Activated T-helper 1 cell treated with anti-CD3 and anti-CD28 coated beads, Interleukin-2, amount 50 U/mL, for 16 hours (primary cell): ENCODE data around the gene METTL25B.
"Not testable (repeated sequence)": the region's sequence is repeated elsewhere in the genome, so short reads cannot be mapped to it uniquely, and the experiment has no call there.

Experiments used
- DNase-seq, 2 donors: peaks; one replicate each; pipeline ENCODE4 v3.0.0-alpha.2; 2020; ENCODE audit warnings: low read depth in 1 of 2, low spot score in 1 of 2

METTL25B gene

DNA sequence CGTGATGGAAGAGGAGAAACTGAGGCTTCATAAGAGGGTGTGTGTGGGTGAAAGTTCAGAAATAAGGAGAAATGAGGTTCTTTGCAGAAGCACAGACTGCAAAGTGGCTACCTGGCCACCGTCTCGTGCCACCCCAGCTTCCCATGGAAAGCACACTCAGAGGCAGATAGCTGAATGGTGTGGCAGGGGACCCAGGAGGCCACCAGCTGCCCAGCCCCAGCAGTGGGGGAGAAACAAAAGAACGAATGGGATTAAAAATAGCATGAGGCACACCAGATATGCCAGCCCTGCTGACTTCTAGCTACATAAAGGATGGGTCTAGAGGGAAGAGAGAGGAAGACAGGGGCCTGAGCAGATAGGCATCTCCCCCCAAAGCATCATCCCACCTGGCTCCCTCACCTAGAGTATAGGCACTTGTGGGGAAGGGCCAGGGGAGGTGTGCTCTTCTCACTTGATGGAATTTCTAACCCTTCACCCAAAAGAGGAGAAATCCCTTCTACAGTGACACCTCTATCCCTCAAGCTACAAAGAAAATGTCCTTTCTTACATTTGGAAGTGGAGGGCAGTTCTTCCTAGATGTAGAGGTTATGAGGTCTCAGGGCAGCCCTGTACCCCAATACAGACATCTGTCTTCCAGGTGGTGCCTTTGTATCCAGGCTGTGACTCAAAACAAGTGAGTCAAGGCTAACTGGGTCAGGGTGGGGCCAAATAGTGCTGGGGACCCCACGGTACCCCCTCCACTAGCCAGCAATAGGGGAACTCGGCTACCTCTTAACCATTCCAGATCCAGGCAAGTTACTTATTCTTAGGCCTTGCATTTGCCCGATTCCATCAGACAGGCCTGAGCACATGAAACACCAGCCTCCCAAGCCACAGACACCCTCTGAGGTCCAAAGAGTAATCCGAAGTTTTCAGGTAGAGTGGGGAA is 19.7 kb downstream of the METTL25B start:
- DNase-seq, result no peak

DNA sequence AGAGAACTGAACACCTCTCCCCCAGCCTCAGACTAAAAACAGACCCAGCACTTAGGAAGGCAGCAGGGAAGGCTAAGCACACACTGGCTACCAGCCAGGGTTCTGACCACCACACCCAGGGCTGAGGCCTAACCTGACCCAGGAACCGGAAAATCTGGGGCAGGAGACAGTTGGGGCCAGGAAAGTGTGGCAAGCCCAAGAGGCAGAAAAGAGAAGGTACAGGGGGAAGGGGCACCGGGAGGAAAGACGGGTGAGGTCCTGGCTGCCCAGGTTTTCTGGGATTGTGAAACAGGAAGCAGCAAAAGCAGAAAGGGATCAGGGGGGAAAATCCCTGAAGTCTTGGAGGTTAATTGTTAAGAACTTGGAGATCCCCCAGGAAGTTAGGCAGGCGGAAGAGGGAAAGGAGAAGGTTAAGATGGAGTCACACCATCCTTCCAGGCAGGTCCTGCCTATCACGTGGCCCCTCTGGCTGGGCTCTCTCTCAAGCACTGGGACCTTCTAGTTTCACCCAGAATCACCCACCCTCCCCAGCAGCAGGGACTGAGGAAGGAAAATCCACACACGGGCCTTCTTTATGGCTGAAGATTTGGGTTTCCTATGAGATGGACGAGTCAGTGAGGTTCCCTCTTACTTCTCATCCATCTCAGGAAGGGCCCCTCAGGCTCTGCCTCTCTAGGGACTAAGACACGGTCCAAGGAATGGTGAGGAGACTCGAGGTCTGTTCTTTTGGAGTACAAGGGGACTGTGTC is 20.6 kb downstream of the METTL25B start:
- DNase-seq, result no peak

DNA sequence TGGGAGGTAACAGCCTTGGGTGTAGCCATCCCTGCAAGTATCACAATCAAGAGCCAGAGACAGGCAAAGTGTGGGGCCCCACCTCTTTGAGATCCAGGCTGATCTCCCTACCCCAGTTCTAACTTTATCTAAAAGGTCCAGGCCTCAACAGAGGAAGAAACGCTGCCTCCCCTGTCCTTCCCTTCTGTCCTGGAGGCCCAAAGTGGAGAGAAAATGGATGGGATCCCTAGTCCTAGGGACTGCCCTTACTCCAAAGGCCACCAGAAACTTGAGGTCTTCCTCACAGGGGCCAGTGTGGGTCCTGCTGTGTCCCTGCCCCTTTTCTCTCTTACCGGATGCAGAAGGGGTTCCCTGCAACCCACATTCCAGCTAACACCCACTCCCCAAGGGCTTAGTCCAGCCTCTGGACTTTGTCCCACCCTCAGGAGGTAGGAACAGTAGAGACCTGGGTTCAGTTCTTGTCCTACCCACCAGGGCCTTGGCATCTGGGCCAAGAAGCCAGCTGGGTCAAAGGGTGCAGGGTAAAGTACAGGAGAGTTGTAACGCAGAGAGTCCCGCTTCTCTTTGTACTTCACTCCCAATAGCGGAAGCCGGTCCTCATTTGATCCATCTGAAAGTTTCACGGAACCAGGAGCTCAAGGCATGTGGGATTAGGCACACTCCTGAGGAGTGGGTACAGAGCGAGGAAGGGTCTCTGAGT is 21.3 kb downstream of the METTL25B start:
- DNase-seq, result no peak

DNA sequence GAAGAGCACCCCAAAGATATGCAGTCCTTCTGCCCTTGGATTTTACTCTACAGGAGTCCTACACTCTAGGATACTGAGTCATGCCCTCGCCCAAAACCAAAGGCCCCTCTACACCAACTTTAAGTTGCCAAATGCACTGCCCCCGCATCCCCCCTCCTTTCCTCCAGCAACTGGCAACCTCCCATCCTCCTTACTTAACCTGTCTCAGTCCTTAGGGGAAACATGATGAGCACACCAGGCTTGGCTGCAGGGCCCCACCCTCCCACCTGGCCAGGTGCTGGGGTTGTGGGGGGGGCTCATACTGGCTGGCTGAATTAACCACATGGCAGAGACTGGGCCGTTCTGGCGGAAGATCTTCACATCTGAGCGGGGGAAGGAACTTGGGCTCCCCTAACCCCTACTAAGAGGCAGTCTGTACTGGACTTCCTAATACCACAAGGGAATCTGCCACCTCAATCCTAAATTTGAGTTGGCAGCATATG is 22.0 kb downstream of the METTL25B start:
- DNase-seq, result no peak

DNA sequence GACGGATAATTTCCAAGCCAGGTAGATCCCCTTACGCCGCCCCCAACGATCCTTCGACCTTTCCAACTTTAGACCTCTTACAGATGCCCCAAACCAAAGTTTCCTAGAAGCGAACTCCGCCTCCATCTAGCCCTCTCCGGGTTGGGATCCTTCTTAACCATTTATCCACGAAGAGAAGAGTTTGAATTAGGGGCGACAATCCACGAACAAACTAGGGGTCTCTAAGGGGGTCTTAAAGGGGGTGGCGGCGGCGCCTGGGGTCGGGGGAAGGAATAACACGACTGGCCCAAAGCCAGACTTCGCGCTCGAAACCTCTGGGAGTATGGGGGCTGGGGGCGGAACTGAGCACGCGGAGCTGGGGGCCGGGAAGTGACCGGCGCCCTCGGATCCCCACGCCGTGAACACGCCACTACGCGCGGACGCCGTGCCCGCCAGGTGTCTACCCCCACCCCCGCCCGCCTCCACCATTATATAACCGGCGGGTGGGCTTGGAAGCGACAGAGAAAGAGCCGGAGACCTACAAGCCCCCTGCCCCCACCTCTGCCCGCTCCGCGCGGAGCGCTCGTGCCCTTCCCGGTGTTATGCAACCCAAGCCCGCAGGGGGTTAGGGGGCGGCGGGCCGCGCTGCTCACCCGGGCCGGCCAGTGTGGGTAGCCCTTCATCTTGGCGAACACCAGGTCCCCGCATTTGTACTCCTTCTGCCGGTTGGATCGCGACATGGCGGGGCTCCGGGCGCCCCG is 22.6 kb downstream of the METTL25B start:
- DNase-seq, result no peak

DNA sequence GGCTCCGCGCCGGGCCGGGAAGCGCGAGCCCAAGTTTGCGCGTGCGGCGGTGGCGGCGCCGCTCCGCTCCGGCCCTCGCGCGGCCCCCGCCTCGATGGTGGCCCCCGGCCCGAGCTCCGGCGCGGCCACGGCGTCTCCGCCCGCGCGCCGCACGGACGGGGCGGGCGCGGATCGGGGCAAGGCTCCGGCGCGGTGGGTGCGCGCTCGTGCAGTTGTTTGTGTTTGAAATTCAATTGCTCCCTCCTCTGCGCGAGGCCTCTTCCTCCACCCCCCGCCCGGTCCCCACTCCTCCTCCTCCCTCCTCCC is 23.1 kb downstream of the METTL25B start, which contains the start of gene HDGF:
Gene HDGF (minus strand): TSS at position 225 of the 306 bp plus-strand sequence. CDS start 246 bp downstream, outside the sequence.
- DNase-seq, result no peak

DNA sequence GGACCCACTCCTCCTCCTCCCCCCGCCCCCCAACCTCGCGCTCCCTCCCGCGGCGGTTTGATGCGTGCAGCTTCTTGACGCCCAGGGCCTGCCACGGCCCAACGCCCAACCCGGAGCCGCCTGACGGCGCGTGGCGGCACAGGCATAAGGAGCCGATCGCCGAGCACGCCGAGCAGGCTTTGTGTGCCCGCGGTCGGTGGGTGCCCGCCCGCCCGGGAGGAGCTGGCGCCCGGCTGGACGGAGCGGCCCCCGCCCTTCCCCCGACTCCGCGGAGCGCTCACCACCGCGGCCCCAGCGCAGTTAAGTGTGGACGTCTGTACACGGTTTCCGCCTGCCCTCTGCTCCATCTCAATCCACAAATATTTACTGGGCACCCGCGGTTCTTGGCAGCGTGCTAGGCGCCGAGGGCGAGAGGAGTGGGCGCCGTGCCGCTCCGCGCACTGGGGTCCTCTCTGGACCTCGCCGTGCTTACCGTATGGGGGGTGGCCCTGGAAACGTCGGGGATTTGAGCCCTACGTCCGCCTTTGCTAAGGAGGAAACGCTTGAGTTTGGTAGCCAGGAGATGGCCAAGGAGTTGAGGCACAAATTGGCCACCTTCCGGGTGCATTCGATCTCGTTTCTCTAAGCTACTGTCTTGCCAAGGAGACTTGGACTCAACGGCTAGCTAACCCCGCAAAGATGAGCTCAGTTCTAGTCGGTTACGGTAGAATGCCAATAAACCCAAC is 23.6 kb downstream of the METTL25B start:
- DNase-seq, result peak; percentile 96 to 97

DNA sequence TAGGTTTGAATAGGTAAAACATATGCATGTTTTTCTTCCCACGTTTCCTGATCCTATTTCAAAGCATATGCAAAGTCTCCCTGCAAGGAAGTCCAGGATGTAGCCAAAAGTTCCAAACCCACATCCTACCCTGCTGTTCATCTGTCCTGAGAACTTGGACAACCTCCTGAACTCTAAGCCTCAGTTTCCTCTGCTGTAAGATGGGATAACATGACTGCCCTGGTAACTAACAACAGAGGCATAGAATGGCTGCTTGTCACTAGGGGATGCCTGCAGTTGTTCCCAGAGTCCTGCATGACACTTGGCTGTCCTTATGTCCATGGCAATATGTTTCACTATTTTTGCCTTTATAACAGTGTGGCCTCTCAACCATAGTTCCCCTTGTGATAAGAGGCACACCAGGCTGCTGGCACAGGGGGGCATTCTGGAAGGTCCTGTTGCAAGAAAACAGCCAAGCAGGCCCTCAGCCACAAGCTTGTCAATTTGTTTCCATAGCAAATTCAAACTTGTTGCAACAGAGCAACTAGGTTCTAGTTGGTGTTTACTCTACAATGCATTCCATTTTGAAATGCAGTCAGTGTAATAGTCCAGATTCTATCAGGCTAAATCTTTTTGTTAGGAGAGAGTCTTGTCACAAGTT is 24.7 kb downstream of the METTL25B start:
- DNase-seq, result no peak

DNA sequence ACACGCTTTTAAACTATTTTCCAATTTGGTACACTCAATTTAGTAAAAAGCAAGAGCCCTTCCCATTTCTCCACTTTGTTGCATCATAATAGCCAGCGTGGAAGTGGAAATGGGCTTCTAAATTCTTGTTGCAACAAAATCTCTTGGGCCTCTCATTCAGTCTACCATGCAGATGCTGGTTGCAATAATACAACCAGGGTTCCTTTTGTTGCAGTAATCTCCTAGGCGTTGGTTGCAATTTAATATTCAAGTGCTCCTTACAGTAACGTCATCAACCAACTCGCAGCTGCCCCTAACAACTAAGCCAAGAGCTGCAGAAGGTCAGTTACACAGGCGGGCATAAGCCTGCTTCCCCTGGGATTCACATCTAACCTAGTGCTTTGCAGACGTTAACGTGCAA is 25.9 kb downstream of the METTL25B start:
- no peak for DNase-seq

DNA sequence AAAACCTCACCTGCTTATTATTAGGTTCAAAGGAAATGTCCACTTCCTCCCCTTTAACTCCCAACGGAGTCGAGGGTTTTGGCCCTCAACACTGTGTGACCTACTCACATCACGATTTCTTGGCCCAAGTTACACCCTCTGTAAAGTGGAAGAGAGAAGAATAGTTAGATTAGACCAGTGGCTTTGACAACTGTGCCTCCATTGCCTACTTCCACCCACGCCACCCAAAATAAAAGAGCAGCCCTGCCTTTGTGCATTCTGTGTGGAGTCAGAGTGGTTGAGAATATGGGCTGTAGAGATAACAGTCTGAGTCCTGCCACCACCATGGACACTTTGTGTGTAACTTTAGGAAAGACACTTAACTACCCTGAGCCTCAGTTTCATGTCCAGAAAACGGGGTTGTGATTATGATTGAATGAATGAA is 27.3 kb downstream of the METTL25B start:
- no peak for DNase-seq

DNA sequence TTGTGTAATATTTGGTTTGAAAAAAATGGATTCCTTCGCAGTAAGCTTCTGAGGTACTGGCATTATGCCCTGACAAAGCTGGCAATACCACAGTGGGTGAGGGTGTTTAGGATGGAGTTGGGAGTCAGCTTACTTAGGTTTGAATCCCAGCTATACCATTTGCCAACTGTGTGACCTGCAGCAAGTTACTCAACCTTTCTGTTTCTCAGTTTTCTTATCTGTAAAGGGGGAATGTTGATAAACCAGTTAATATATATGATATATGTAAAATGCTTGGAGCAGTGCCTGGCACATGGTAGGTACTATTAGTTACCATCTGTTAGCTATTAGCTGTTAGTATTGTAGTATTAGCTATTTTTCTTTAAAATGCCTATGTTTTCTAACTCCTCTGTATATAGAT is 28.1 kb downstream of the METTL25B start:
- no peak for DNase-seq

DNA sequence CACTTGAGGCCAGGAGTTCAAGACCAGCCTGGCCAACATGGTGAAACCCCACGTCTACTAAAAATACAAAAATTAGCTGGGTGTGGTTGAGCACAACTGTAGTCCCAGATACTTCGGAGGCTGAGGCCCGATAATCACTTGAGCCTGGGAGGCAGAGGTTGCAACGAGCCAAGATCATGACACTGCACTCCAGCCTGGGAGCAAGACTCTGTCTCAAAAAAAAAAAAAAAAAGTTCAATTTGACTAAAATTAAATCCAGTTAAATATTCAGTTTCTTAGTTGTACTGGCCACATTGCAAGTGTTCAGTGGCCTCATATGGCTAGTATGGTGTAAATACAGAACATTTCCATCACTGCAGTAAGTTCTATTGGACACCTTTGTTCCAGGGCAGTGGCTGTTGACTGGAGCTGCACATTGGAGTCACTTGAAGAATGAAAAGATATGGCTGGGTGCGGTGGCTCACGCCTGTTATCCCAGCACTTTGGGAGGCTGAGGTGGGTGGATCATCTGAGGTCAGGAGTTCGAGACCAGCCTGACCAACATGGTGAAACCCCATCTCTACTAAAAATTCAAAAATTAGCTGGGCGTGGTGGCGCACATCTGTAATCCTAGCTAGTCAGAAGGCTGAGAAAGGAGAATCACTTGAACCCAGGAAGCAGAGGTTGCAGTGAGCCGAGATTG is 29.4 kb downstream of the METTL25B start:
- not testable (repeated sequence) for DNase-seq

DNA sequence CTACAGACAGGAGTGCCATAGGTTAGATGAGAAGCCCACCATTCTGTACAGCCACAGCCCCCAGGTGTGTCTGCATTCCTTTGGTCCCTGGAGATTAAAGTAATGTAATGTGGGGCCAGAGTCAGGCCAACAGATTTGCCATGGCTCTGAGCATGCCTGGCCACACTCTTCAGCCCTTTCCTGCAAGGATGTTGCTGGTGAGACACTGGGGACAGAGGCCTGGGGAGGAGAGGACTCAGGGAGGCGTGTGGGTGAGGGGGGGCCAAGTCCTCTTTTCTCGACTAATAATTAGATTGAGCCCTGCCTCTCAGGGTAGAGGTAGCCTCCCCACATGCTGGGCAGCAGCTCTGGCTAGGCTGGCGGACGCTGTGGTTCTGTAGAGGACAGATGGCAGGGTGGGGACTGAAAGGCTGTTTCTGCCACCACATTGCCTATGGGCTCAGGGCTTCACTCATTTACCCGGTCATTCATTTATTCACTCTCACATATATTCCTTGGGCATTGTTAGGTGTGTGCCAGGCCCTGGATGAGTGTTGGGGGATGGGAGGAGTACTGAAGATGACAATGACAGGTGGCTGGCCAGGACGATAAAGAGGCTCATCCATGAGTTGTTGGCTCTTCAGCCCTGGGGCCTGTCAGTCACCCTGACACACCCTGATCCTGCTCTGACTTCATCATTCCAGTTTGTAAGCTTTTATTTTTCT is 32.0 kb downstream of the METTL25B start:
- no peak for DNase-seq

DNA sequence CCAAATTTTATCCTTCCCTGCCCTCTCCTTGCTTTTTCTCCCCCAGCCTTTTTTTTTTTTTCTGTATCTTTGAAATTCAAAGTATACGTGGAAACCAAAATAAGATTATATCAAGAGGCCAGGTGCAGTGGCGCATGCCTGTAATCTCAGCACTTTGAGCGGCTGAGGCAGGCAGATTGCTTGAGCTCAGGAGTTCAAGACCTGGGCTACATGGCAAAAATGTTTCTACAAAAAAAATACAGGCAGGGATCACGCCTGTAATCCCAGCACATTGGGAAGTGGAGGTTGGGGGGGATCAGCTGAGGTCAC is 32.5 kb downstream of the METTL25B start:
- no peak for DNase-seq

DNA sequence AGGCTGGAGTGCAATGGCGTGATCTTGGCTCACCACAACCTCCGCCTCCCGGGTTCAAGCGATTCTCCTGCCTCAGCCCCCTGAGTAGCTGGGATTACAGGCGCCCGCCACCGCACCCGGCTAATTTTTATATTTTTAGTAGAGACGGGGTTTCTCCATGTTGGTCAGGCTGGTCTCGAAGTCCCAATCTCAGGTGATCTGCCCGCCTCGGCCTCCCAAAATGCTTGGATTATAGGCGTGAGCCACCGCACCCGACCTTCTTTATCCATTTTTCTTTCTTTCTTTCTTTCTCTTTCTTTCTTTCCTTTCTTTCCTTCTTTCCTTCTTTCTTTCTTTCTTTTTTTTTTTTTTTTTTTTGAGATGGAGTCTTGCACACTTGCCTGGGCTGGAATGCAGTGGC is 36.9 kb downstream of the METTL25B start:
- not testable (repeated sequence) for DNase-seq

DNA sequence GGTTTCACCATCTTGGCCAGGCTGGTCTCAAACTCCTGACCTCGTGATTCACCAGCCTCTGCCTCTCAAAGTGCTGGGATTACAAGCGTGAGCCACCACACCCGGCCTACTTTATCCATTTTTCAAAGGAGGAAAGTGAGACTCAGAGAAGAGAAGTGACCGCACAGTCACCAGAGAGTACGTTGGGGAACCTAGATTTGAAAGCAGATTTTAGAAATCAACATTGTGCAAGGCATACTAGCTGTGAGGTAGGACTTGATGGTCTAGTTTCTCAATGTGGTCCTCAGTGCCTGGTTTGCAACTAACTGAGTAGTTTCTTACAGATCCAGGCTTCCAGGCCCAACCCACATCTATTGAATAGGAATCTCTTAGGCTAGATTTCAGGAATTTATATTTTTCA is 37.4 kb downstream of the METTL25B start:
- no peak for DNase-seq

DNA sequence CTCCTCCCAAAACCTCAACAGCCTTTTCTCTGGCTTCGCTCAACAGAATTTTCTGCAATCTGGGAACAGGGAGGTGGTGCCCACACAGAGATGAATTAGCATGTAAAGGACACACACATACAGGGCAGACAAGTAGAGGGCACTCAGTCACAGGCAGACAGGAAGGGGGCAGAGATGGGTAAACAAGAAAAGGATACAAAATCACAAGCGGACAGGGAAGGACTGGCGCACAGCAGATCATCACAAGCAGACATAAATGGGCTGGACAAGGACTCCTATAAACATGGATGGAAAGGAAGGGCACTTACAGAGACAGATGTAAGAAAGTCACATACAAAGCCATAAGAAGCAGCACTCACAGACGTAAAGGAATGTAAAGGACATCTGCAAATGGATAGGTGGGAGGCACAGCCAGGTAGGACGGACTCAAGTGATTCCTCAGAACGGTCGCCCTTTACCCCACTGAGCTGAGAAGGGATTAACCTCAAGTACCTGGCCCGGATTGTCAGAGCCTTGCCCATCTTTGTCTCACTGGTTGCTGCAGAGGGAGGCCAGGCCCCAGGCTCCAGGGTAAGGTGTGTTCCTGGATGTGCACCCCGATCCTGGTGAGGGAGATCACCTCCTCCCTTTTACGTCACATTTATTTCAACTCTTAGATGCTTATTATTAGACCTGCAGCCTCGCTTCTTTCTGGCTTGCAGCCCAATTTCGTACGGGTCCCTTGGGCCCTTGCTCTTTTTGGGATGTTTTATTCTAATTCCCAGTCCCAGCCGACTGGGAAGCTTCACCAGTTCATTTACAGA is 38.2 kb downstream of the METTL25B start:
- DNase-seq, result no peak
